Activated T-cell treated with anti-CD3 and anti-CD28 coated beads, Interleukin-2, amount 50 U/mL, for 1 hour (primary cell): ENCODE data around the gene WDFY4.

Experiments used
- DNase-seq: peaks from one replicate; pipeline ENCODE4 v3.0.0-alpha.2; 2020

Gene WDFY4

GRCh38 chr10:48694371-48695030 lies 9.8 kb downstream of the WDFY4 start:
- no peak for DNase-seq

- DNase-seq = no peak
Observed at GRCh38 chr10:48695636-48696534, 11.2 kb downstream of the WDFY4 start.

GRCh38 chr10:48696535-48696873 lies 11.8 kb downstream of the WDFY4 start:
- DNase-seq = no peak

GRCh38 chr10:48697091-48697490 lies 12.4 kb downstream of the WDFY4 start:
- no peak for DNase-seq

- DNase-seq = no peak
Observed at GRCh38 chr10:48697821-48698764, 13.4 kb downstream of the WDFY4 start.

GRCh38 chr10:48699011-48699627 lies 14.4 kb downstream of the WDFY4 start:
- DNase-seq = no peak

GRCh38 chr10:48700071-48700470 lies 15.4 kb downstream of the WDFY4 start:
- no peak for DNase-seq

GRCh38 chr10:48700493-48700892 lies 15.8 kb downstream of the WDFY4 start:
- no peak for DNase-seq

GRCh38 chr10:48701139-48701901 lies 16.6 kb downstream of the WDFY4 start:
- no peak for DNase-seq

- no peak for DNase-seq
Observed at GRCh38 chr10:48701941-48702340, 17.3 kb downstream of the WDFY4 start.

GRCh38 chr10:48703531-48704122 lies 19.0 kb downstream of the WDFY4 start:
- no peak for DNase-seq

GRCh38 chr10:48704156-48704555 lies 19.5 kb downstream of the WDFY4 start:
- no peak for DNase-seq

GRCh38 chr10:48705401-48705938 lies 20.8 kb downstream of the WDFY4 start:
- DNase-seq = no peak

GRCh38 chr10:48707472-48707871 lies 22.8 kb downstream of the WDFY4 start:
- no peak for DNase-seq

- DNase-seq = no peak
Observed at GRCh38 chr10:48708144-48708543, 23.5 kb downstream of the WDFY4 start.

- no peak for DNase-seq
Observed at GRCh38 chr10:48710647-48711275, 26.1 kb downstream of the WDFY4 start.

- DNase-seq = no peak
Observed at GRCh38 chr10:48711830-48712229, 27.2 kb downstream of the WDFY4 start.

- no peak for DNase-seq
Observed at GRCh38 chr10:48714088-48714487, 29.4 kb downstream of the WDFY4 start.

- DNase-seq = no peak
Observed at GRCh38 chr10:48716416-48716815, 31.7 kb downstream of the WDFY4 start.

- no peak for DNase-seq
Observed at GRCh38 chr10:48720611-48721010, 35.9 kb downstream of the WDFY4 start.
